ENCODE results near the gene HIBADH. TPM values are rescaled to one million over a fixed set of nuclear protein-coding genes. Genes with fewer than 3 reads are reported as not detected.

Gene HIBADH
- total and polyA plus RNA-seq, 10 of the 15 experiments (the other 5 are each of a cell fraction or from before 2014, with no cell fraction given), result 8.7 to 36.1 (median 18.6) TPM

DNA sequence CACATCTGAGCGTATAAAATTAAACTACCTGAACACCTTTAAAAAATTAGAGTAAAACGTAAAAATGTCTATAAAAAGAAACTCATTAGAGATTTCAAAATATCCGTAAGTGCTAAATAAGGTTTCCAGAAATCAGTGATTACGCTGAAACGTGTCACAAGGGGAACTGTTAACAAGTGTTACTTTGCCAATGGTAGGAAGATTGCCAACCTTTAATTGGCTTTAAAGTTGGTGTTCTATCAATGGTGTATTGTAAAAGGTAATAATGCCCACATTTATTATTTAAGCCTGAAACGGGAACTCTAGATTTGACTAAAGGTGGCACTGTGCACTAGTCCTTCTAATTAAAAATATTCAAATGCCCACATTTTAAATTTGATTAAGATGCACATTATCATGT, 37.8 kb upstream of the HIBADH start (continued):
- TF ChIP-seq, protein P1, sequence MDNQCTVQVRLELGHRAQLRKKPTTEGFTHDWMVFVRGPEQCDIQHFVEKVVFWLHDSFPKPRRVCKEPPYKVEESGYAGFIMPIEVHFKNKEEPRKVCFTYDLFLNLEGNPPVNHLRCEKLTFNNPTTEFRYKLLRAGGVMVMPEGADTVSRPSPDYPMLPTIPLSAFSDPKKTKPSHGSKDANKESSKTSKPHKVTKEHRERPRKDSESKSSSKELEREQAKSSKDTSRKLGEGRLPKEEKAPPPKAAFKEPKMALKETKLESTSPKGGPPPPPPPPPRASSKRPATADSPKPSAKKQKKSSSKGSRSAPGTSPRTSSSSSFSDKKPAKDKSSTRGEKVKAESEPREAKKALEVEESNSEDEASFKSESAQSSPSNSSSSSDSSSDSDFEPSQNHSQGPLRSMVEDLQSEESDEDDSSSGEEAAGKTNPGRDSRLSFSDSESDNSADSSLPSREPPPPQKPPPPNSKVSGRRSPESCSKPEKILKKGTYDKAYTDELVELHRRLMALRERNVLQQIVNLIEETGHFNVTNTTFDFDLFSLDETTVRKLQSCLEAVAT (IDR thresholded peaks at IDR 0.05), result no peak
- TF ChIP-seq CHD4 (IDR thresholded peaks at IDR 0.05), result no peak

DNA sequence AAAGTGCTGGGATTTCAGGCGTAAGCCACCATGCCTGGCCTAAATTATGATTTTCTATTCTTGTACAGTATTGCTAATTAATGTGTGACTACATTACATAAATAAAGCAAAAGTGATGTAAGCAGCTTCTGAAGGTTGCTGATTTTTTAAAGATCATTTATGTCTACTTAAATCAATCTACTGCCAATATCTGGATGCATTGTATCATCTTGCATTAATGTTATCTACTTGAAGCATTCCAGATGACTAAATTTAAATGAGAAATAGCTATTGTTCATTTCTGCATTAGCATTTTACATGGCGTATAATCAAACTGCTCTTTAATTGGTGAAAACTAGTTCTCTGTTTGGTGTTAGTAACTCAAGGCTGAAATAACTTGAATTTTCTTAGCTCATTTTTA, 37.1 kb upstream of the HIBADH start:
- 92% methylated on average over 2 of the region's 2 CpGs for WGBS (ENCODE audit: insufficient coverage, insufficient replicate concordance, low lambda C conversion rate, missing lambda C conversion rate)
- BruUV-seq (replicated peaks), result no TSS peak
- TF ChIP-seq, protein P1 (IDR thresholded peaks at IDR 0.05), result no peak
- TF ChIP-seq RELA (IDR thresholded peaks at IDR 0.05; ENCODE audit: borderline replicate concordance, partially characterized antibody) (no peak), SIX5 (IDR thresholded peaks at IDR 0.05; ENCODE audit: low read depth, low read length, severe bottlenecking) (no peak), SMAD1 (IDR thresholded peaks at IDR 0.05; ENCODE audit: low read depth, partially characterized antibody) (no peak), SUZ12 (IDR thresholded peaks at IDR 0.05; ENCODE audit: unreplicated experiment) (no peak), RFX5 (IDR thresholded peaks at IDR 0.05; ENCODE audit: low read depth, low read length) (no peak), PML (IDR thresholded peaks at IDR 0.05; ENCODE audit: low read length) (no peak), NFYB (IDR thresholded peaks at IDR 0.05; ENCODE audit: insufficient read depth, low read depth, low read length) (no peak), BHLHE40 (IDR thresholded peaks at IDR 0.05; ENCODE audit: borderline replicate concordance in 1 of 2, low read depth in 2 of 2, low read length in 1 of 2) (no peak)
- TF ChIP-seq, protein P2, sequence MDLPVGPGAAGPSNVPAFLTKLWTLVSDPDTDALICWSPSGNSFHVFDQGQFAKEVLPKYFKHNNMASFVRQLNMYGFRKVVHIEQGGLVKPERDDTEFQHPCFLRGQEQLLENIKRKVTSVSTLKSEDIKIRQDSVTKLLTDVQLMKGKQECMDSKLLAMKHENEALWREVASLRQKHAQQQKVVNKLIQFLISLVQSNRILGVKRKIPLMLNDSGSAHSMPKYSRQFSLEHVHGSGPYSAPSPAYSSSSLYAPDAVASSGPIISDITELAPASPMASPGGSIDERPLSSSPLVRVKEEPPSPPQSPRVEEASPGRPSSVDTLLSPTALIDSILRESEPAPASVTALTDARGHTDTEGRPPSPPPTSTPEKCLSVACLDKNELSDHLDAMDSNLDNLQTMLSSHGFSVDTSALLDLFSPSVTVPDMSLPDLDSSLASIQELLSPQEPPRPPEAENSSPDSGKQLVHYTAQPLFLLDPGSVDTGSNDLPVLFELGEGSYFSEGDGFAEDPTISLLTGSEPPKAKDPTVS (IDR thresholded peaks at IDR 0.05; ENCODE audit: low read depth, low read length), result no peak
- TF ChIP-seq, protein P3, sequence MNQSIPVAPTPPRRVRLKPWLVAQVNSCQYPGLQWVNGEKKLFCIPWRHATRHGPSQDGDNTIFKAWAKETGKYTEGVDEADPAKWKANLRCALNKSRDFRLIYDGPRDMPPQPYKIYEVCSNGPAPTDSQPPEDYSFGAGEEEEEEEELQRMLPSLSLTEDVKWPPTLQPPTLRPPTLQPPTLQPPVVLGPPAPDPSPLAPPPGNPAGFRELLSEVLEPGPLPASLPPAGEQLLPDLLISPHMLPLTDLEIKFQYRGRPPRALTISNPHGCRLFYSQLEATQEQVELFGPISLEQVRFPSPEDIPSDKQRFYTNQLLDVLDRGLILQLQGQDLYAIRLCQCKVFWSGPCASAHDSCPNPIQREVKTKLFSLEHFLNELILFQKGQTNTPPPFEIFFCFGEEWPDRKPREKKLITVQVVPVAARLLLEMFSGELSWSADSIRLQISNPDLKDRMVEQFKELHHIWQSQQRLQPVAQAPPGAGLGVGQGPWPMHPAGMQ (IDR thresholded peaks at IDR 0.05; ENCODE audit: borderline replicate concordance), result no peak

More for the DNA sequence above, 37.1 kb upstream of the HIBADH start:
- POLR2A ChIA-PET, result no interaction called here
- FAIRE-seq (no peak), DNase-seq (ENCODE audit: low read depth, low spot score) (no peak), ATAC-seq (no peak)
- Histone ChIP-seq H3K79me2 (ENCODE audit: control insufficient read depth, insufficient read depth, low read length) (no peaks in the 10 kb centered on the region), H2AFZ (ENCODE audit: control insufficient read depth, low read depth, low read length) (no peak overlapping the region), H3K27me3 (replicated peaks in 1 of 2; ENCODE audit: control insufficient read depth in 2 of 2, insufficient read depth in 2 of 2, low read length in 1 of 2) (no peaks in the 10 kb centered on the region), H3K9me3 (replicated peaks; ENCODE audit: control insufficient read depth, insufficient read depth, low read length) (no peaks in the 10 kb centered on the region), H3K4me3 (no peak overlapping the region), H3K4me2 (ENCODE audit: control insufficient read depth, insufficient read depth) (no peak overlapping the region), H3K27ac (ENCODE audit: control insufficient read depth, insufficient read depth) (no peak overlapping the region), H3K36me3 (ENCODE audit: control insufficient read depth in 2 of 2, insufficient read depth in 2 of 2, low read length in 1 of 2) (no peaks in the 10 kb centered on the region), H3K4me1 (ENCODE audit: control insufficient read depth, insufficient read depth, low read length) (no peaks in the 10 kb centered on the region), H4K20me1 (ENCODE audit: control insufficient read depth, insufficient read depth) (no peaks in the 10 kb centered on the region), H3K9ac (ENCODE audit: control insufficient read depth, insufficient read depth, low read length) (no peak overlapping the region)
- in situ Hi-C loops (cut with MboI) (no loop called here), intact Hi-C loops (cut with micrococcal nuclease; ENCODE audit: unreplicated experiment) (no loop called here)
- SMC1A ChIA-PET (ENCODE audit: uncharacterized antibody, unreplicated experiment), result no interaction called here
- RAD21 ChIA-PET (ENCODE audit: unreplicated experiment), result no interaction called here
- CTCF ChIA-PET, result interaction anchor here (0.6 to 1.2 kb wide), 6 partner anchors 9 to 221 kb away, joined by 3 to 4 read pairs (median 3); no protein-coding TSS in a partner anchor
